GM12878 (cell line): Measurements from ENCODE around the gene CNOT11. TPM values are rescaled to one million over a fixed set of nuclear protein-coding genes. Genes with fewer than 3 reads are reported as not detected.

ENCODE experiments used
- ATAC-seq: fragments of 200-7000 bp; cut with Tn5 transposase; 3 replicates; pipeline ENCODE4 v1.9.1; 2020; ENCODE audit warnings: mild to moderate bottlenecking, moderate library complexity
- Bru-seq: library from RNA; stranded (reverse); fragments of 400-500 nt; gene quantifications from one replicate; lab custom pipeline; 2021; lab: Mats Ljungman, UMichigan
- BruChase-seq, 2 experiments: library from RNA; stranded (reverse); fragments of 400-500 nt; gene quantifications; one replicate each; lab custom pipeline; 2021; lab: Mats Ljungman, UMichigan
- BruUV-seq: library from RNA; stranded (reverse); fragments of 400-500 nt; replicated peaks from 2 replicates; lab custom pipeline; 2021; lab: Mats Ljungman, UMichigan
- CTCF ChIA-PET: fragments of 300-600 bp; sonication (Branson Sonifier 250); formaldehyde crosslinking; extraction: SDS; loops from one replicate; lab custom pipeline; 2021; ENCODE audit warnings: inconsistent platforms; lab: Yijun Ruan, JAX
- POLR2A ChIA-PET: fragments of 350-600 bp; formaldehyde crosslinking; extraction: SDS; loops from one replicate; lab custom pipeline; 2021; ENCODE audit warnings: inconsistent platforms; lab: Charles Lee
- RAD21 ChIA-PET: fragments of 300-600 bp; sonication (Branson Sonifier 250); formaldehyde crosslinking; loops from one replicate; lab custom pipeline; 2023; ENCODE audit warnings: antibody characterized with exemption; ENCODE audit not compliant: unreplicated experiment; lab: Charles Lee
- SMC1A ChIA-PET: fragments of 300-600 bp; sonication (Branson Sonifier 250); formaldehyde crosslinking; loops from one replicate; lab custom pipeline; 2023; ENCODE audit not compliant: unreplicated experiment, uncharacterized antibody; lab: Charles Lee
- DNase-seq: peaks from one replicate; pipeline ENCODE4 v3.0.0-alpha.2; 2011; ENCODE audit warnings: low read depth, low spot score
- FAIRE-seq: peaks from 3 replicates; lab custom pipeline; 2011; peaks lifted over from hg19 to GRCh38; lab: Jason Lieb, UNC
- H2AFZ ChIP-seq: 2 replicates; pipeline ENCODE4 v1.6.0; 2011; ENCODE audit warnings: low read depth, low read length, control low read depth; ENCODE audit not compliant: control insufficient read depth
- H3K27ac ChIP-seq: 2 replicates; pipeline ENCODE4 v1.5.1; 2011; ENCODE audit warnings: control low read depth; ENCODE audit not compliant: control insufficient read depth, insufficient read depth
- H3K27me3 ChIP-seq, 2 experiments: replicated peaks in 1 of 2; 2 replicates each; pipeline versions ENCODE4 v1.6.0 to v1.6.1; 2011; ENCODE audit warnings: low read length in 1 of 2; ENCODE audit not compliant: control insufficient read depth in 2 of 2, insufficient read depth in 2 of 2
- H3K36me3 ChIP-seq, 2 experiments: 2 replicates each; pipeline ENCODE4 v1.5.1; 2011; ENCODE audit warnings: low read length in 1 of 2; ENCODE audit not compliant: control insufficient read depth in 2 of 2, insufficient read depth in 2 of 2
- H3K4me1 ChIP-seq: 2 replicates; pipeline ENCODE4 v1.6.1; 2011; ENCODE audit warnings: mild to moderate bottlenecking, low read length, moderate library complexity, mixed read lengths; ENCODE audit not compliant: control insufficient read depth, insufficient read depth
- H3K4me2 ChIP-seq: 2 replicates; pipeline ENCODE4 v1.6.0; 2011; ENCODE audit warnings: control low read depth; ENCODE audit not compliant: control insufficient read depth, insufficient read depth
- H3K4me3 ChIP-seq: fragments of 200-600 bp; sonication (generic); 2 replicates; pipeline ENCODE4 v1.5.1; 2016
- H3K79me2 ChIP-seq: 2 replicates; pipeline ENCODE4 v1.6.0; 2011; ENCODE audit warnings: low read length; ENCODE audit not compliant: control insufficient read depth, insufficient read depth
- H3K9ac ChIP-seq: 2 replicates; pipeline ENCODE4 v1.8.0; 2011; ENCODE audit warnings: low read length, control low read depth, mixed read lengths; ENCODE audit not compliant: control insufficient read depth, insufficient read depth
- H3K9me3 ChIP-seq: replicated peaks from 3 replicates; pipeline ENCODE4 v1.5.1; 2011; ENCODE audit warnings: mild to moderate bottlenecking, low read length; ENCODE audit not compliant: control insufficient read depth, insufficient read depth
- H4K20me1 ChIP-seq: 2 replicates; pipeline ENCODE4 v1.6.0; 2011; ENCODE audit not compliant: control insufficient read depth, insufficient read depth
- BHLHE40 ChIP-seq, 2 experiments: fragments of 450-650 bp in 1 of 2; IDR thresholded peaks; 2 replicates each; pipeline ENCODE4 v1.6.1; 2011 to 2017; ENCODE audit warnings: low read depth in 2 of 2, borderline replicate concordance in 1 of 2, improper control_type of control experiment in 1 of 2, low read length in 1 of 2, mild to moderate bottlenecking in 1 of 2
- ETV6 ChIP-seq, 2 experiments: fragments of 450-650 bp in 1 of 2; IDR thresholded peaks in 1 of 2; conservative IDR thresholded peaks in 1 of 2; 2 replicates each; pipeline ENCODE4 v1.6.1; 2014; ENCODE audit warnings: antibody characterized with exemption in 1 of 2, borderline replicate concordance in 1 of 2, low read depth in 1 of 2, mild to moderate bottlenecking in 1 of 2, moderate library complexity in 1 of 2
- FOXM1 ChIP-seq: IDR thresholded peaks from 2 replicates; pipeline ENCODE4 v1.6.1; 2012; ENCODE audit warnings: low read depth, mild to moderate bottlenecking, inconsistent platforms, low read length, moderate library complexity
- GATAD2B ChIP-seq: fragments of 450-650 bp; conservative IDR thresholded peaks from 2 replicates; pipeline ENCODE4 v1.6.1; 2017; ENCODE audit warnings: low read depth, mild to moderate bottlenecking, moderate library complexity
- HDGF ChIP-seq: fragments of 450-650 bp; IDR thresholded peaks from 2 replicates; pipeline ENCODE4 v1.6.1; 2016; ENCODE audit warnings: antibody characterized with exemption
- NRF1 ChIP-seq: conservative IDR thresholded peaks from 2 replicates; pipeline ENCODE4 v1.6.1; 2011; ENCODE audit warnings: mild to moderate bottlenecking, low read depth, low read length, improper control_type of control experiment
- POLR2AphosphoS5 ChIP-seq: IDR thresholded peaks from 2 replicates; pipeline ENCODE4 v1.6.1; 2011; ENCODE audit warnings: mild to moderate bottlenecking, low read length, inconsistent platforms
- TCF12 ChIP-seq: IDR thresholded peaks from 2 replicates; pipeline ENCODE4 v1.6.1; 2011; ENCODE audit warnings: low read depth, mild to moderate bottlenecking, low read length
- ZNF217 ChIP-seq: fragments of 450-650 bp; IDR thresholded peaks from 2 replicates; pipeline ENCODE4 v1.6.1; 2017; ENCODE audit warnings: antibody characterized with exemption, mild to moderate bottlenecking
- WGBS: methylation state at CpG from one replicate; pipeline ENCODE4 v1.1.6; 2016; ENCODE audit warnings: low lambda C conversion rate; ENCODE audit not compliant: insufficient replicate concordance, insufficient coverage; ENCODE audit errors: missing lambda C conversion rate; 5-methylcytosine and 5-hydroxymethylcytosine counted together
- in situ Hi-C: fragments of 300-500 bp; cut with MboI; formaldehyde crosslinking; loops from 9 replicates; pipeline ENCODE4 v1.14.3; 2018; ENCODE audit warnings: mixed read lengths
- intact Hi-C: fragments of 100-400 bp; cut with micrococcal nuclease; formaldehyde crosslinking; loops from one replicate; pipeline ENCODE4 v1.14.2; 2022; ENCODE audit not compliant: unreplicated experiment
- long read RNA-seq, 2 experiments: library from polyadenylated mRNA; unstranded; transcript quantifications; one replicate each; pipeline ENCODE4 v2.0.0, GENCODE V29; 2019 to 2020
- polyA minus RNA-seq, 3 experiments: library from RNA; depleted of rRNA, polyadenylated mRNA; stranded (reverse); fragments of >200 nt; gene quantifications; 2 replicates each; pipeline ENCODE4 v1.2.3, GENCODE V29; 2011
- polyA plus RNA-seq, 11 experiments: library from polyadenylated mRNA; depleted of rRNA in 4 of 11; unstranded in 6 of 11; stranded (reverse) in 5 of 11; fragments of >200 nt; fragmentation: Nextera tagmentation in 4 of 11; fragmentation: Illumina TruSeq in 1 of 11; extraction: Ambion mirVana in 4 of 11; extraction: Trizol in 1 of 11; gene quantifications; 1 replicate in 1 of 11; 2 replicates in 10 of 11; pipeline versions ENCODE4 v1.2.1 to v1.2.3, GENCODE V29; 2011 to 2016; ENCODE audit warnings: inconsistent platforms in 2 of 11, missing spikeins in 2 of 11, low read depth in 1 of 11
- total RNA-seq, 4 experiments: library from RNA; depleted of rRNA in 3 of 4; stranded (reverse); fragments of >200 nt in 3 of 4; fragmentation: Illumina TruSeq in 1 of 4; extraction: Trizol in 1 of 4; gene quantifications; 2 replicates each; pipeline versions ENCODE4 v1.2.1 to v1.2.3, GENCODE V29; 2013 to 2021
- TF ChIP-seq, protein P1 (sequence below): fragments of 450-650 bp; formaldehyde crosslinking; IDR thresholded peaks from 2 replicates; pipeline ENCODE4 v1.5.0; 2022; ENCODE audit warnings: mild to moderate bottlenecking, missing genetic modification characterization
- TF ChIP-seq, protein P2 (sequence below): fragments of 450-650 bp; IDR thresholded peaks from 2 replicates; pipeline ENCODE4 v1.6.1; 2017; ENCODE audit warnings: low read depth, mild to moderate bottlenecking, moderate library complexity

CNOT11 gene
- total RNA-seq (2013; cell fraction: nucleolus; rRNA removed) = 27.3 and 30.2 TPM in 2 replicates
- total RNA-seq (2014; rRNA removed) = 54.2 and 59.0 TPM in 2 replicates
- 52.5 and 57.8 TPM in 2 replicates for total RNA-seq (2014; rRNA removed; fragmentation: Illumina TruSeq; extraction: Trizol)
- 44.1 and 45.9 TPM in 2 replicates for total RNA-seq (2021)
- 23.4 TPM for polyA plus RNA-seq (2011; ENCODE audit: low read depth)
- polyA plus RNA-seq (2011; rRNA removed) = 85.8 and 111 TPM in 2 replicates
- polyA plus RNA-seq (2011; cell fraction: cytosol; rRNA removed) = 78.2 and 118 TPM in 2 replicates
- 73.7 and 80.5 TPM in 2 replicates for polyA plus RNA-seq (2011; cell fraction: nucleus; rRNA removed)
- polyA plus RNA-seq (2012) = 24.6 and 29.6 TPM in 2 replicates
- polyA plus RNA-seq (2014; fragmentation: Illumina TruSeq; extraction: Trizol) = 97.2 and 135 TPM in 2 replicates
- 10 to 100 TPM; 10.8 to 15.7 TPM for polyA plus RNA-seq (2014; fragmentation: Nextera tagmentation; extraction: Ambion mirVana)
- 39.2 and 44.1 TPM in 2 replicates for polyA plus RNA-seq (2014; rRNA removed)
- polyA plus RNA-seq (2016; fragmentation: Nextera tagmentation; extraction: Ambion mirVana) = 10 to 100 TPM; 47.4 to 53.5 TPM
- 90.4 and 123 TPM in 2 replicates for polyA minus RNA-seq (2011; rRNA and poly(A)+ RNA removed)
- polyA minus RNA-seq (2011; cell fraction: cytosol; rRNA and poly(A)+ RNA removed) = 26.5 and 35.5 TPM in 2 replicates
- 12.6 and 20.3 TPM in 2 replicates for polyA minus RNA-seq (2011; cell fraction: nucleus; rRNA and poly(A)+ RNA removed)
- Bru-seq, nascent RNA = percentile 86 among the genes with signal in this experiment
- percentile 89 among the genes with signal in this experiment for BruChase-seq, experiment 1, labeled RNA remaining after a 6-hour chase
- BruChase-seq, experiment 2, labeled RNA remaining after a 2-hour chase = percentile 85 among the genes with signal in this experiment
- long read RNA-seq, experiment 1, partial matches to known transcripts = 2 of 4 reads
- long read RNA-seq, experiment 1, other reads (novel, unspliced or antisense) = 0 of 4 reads
- long read RNA-seq, experiment 2, partial matches to known transcripts = 37 of 42 reads
- long read RNA-seq, experiment 2, other reads (novel, unspliced or antisense) = 2 of 42 reads

DNA sequence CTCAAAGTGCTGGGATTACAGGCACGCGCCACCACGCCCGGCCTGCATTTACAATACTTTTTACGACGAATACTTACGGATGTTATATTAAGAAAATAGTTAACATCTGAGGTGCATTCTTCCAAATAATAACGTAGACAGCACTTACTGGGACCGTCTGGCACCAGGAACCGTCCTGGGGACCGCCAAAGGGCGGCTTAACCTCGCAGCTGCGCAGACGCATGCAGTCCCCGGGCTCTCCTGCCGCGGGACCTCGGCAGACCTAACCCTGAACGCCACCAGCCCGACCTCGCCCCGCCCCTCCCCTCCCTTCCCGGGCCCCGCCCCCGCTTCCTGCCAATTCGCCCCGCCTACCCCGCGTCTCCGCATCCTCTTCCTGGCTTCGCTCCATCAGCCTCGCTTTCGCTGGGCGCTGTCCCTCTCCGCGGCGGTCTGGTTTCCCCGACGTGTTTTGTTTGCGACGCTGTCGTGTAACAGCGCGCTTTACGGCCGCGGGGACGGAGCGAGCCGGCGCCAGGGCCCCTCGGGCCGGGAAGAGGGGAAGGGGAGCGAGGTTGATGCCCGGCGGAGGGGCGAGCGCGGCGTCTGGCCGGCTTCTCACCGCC lies at the start of gene CNOT11:
TSS of gene CNOT11 (plus strand) at position 479 of the 605 bp plus-strand sequence. CDS start at position 558, 79 bp downstream.
- ChIA-PET SMC1A (interaction anchor here (0.8 to 2.9 kb wide), 6 partner anchors 15 to 90 kb away, joined by 3 to 17 read pairs (median 6); partner anchors contain the start of gene RNF149), RAD21 (interaction anchor here (0.9 to 2.9 kb wide), 5 partner anchors 15 to 579 kb away, joined by 3 to 12 read pairs (median 4); partner anchors contain the start of gene RNF149), CTCF (interaction anchor here (0.9 to 2.2 kb wide), 7 partner anchors 10 to 240 kb away, joined by 3 to 10 read pairs (median 3); partner anchors contain the start of gene RNF149), POLR2A (interaction anchor here (0.7 to 3.1 kb wide), 7 partner anchors 15 to 251 kb away, joined by 3 to 14 read pairs (median 5); partner anchors contain the start of gene RNF149)
- DNase-seq = peak; percentile 93
- in situ Hi-C loops (no loop called here), intact Hi-C loops (loop anchor here (1.0 to 5.0 kb wide), 2 partner anchors 56 to 240 kb away; partner anchors contain the start of gene RNF149)
- H3K4me3 ChIP-seq = peak within 1 kb of the TSS; percentile 81
- no peaks in the 10 kb centered on the region for H4K20me1 ChIP-seq
- H3K4me1 ChIP-seq = peaks cover 7% of the 10 kb centered on the region
- H3K27ac ChIP-seq = peak within 1 kb of the TSS; percentile 92
- no peaks in the 10 kb centered on the region for H3K27me3 ChIP-seq
- ATAC-seq = peak; percentile 92
- no peaks in the 10 kb centered on the region for H3K36me3 ChIP-seq
- BruUV-seq = no TSS peak
- no peaks in the 10 kb centered on the region for H3K9me3 ChIP-seq
- H3K79me2 ChIP-seq = peaks cover 34% of the 10 kb centered on the region
- H2AFZ ChIP-seq = peak within 1 kb of the TSS; percentile 91
- WGBS = 1% methylated on average over 24 of the region's 63 CpGs
- peak within 1 kb of the TSS; percentile 72 for H3K9ac ChIP-seq
- peak within 1 kb of the TSS; percentile 85 for H3K4me2 ChIP-seq
- peak; percentile 98 for FAIRE-seq
- TF ChIP-seq GATAD2B = no peak
- peak; percentile 75 for TF ChIP-seq POLR2AphosphoS5
- TF ChIP-seq, protein P1, sequence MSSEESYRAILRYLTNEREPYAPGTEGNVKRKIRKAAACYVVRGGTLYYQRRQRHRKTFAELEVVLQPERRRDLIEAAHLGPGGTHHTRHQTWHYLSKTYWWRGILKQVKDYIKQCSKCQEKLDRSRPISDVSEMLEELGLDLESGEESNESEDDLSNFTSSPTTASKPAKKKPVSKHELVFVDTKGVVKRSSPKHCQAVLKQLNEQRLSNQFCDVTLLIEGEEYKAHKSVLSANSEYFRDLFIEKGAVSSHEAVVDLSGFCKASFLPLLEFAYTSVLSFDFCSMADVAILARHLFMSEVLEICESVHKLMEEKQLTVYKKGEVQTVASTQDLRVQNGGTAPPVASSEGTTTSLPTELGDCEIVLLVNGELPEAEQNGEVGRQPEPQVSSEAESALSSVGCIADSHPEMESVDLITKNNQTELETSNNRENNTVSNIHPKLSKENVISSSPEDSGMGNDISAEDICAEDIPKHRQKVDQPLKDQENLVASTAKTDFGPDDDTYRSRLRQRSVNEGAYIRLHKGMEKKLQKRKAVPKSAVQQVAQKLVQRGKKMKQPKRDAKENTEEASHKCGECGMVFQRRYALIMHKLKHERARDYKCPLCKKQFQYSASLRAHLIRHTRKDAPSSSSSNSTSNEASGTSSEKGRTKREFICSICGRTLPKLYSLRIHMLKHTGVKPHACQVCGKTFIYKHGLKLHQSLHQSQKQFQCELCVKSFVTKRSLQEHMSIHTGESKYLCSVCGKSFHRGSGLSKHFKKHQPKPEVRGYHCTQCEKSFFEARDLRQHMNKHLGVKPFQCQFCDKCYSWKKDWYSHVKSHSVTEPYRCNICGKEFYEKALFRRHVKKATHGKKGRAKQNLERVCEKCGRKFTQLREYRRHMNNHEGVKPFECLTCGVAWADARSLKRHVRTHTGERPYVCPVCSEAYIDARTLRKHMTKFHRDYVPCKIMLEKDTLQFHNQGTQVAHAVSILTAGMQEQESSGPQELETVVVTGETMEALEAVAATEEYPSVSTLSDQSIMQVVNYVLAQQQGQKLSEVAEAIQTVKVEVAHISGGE (CRISPR knock-in tag) = no peak
- TF ChIP-seq BHLHE40 (IDR thresholded peaks at IDR 0.05; ENCODE audit: borderline replicate concordance in 1 of 2, low read depth in 2 of 2, low read length in 1 of 2) = peak in 1 of 2 experiments; percentile 35; a peak in 1 of 4 replicates
- TF ChIP-seq NRF1 = peak; percentile 61
- peak; percentile 88 for TF ChIP-seq HDGF
- TF ChIP-seq TCF12 = peak; percentile 54; the same call in 1 of the 2 replicates
- TF ChIP-seq, protein P2, sequence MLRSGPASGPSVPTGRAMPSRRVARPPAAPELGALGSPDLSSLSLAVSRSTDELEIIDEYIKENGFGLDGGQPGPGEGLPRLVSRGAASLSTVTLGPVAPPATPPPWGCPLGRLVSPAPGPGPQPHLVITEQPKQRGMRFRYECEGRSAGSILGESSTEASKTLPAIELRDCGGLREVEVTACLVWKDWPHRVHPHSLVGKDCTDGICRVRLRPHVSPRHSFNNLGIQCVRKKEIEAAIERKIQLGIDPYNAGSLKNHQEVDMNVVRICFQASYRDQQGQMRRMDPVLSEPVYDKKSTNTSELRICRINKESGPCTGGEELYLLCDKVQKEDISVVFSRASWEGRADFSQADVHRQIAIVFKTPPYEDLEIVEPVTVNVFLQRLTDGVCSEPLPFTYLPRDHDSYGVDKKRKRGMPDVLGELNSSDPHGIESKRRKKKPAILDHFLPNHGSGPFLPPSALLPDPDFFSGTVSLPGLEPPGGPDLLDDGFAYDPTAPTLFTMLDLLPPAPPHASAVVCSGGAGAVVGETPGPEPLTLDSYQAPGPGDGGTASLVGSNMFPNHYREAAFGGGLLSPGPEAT = no peak
- no peak for TF ChIP-seq ZNF217
- TF ChIP-seq ETV6 (conservative IDR thresholded peaks at IDR 0.05 in 1 of 2, IDR thresholded peaks at IDR 0.05 in 1 of 2; ENCODE audit: borderline replicate concordance in 1 of 2, low read depth in 1 of 2) = no peak
- TF ChIP-seq FOXM1 = no peak
